ENCODE results near the gene LIMA1.

LIMA1 gene

GRCh38 chr12:50145439-50145838 lies 137.9 kb downstream of the LIMA1 start:
- DNase-seq (ENCODE audit: low read depth in 2 of 3, low spot score in 2 of 3) = no peak

GRCh38 chr12:50142993-50143392 lies 140.3 kb downstream of the LIMA1 start:
- DNase-seq (ENCODE audit: low read depth in 2 of 3, low spot score in 2 of 3) = no peak

- no peak for DNase-seq (ENCODE audit: low read depth in 2 of 3, low spot score in 2 of 3)
Observed at GRCh38 chr12:50132505-50133135, 150.7 kb downstream of the LIMA1 start.

- DNase-seq (ENCODE audit: low read depth in 2 of 3, low spot score in 2 of 3) = no peak
Observed at GRCh38 chr12:50129290-50129689, 154.0 kb downstream of the LIMA1 start.

- no peak for DNase-seq (ENCODE audit: low read depth in 2 of 3, low spot score in 2 of 3)
Observed at GRCh38 chr12:50127546-50127945, 155.8 kb downstream of the LIMA1 start.
